LNCAP (cell line): Measurements from ENCODE around the gene DENND4C.

ENCODE experiments used
- CTCF ChIP-seq: fragments of 450-650 bp; IDR thresholded peaks from 2 replicates; pipeline ENCODE4 v1.5.1; 2017; ENCODE audit warnings: mild to moderate bottlenecking

DENND4C gene

GRCh38 chr9:19231126-19231903 is 822 bp downstream of the DENND4C start:
- no peak for TF ChIP-seq CTCF

- no peak for TF ChIP-seq CTCF
Observed at GRCh38 chr9:19231904-19232822, 1.7 kb downstream of the DENND4C start.

- no peak for TF ChIP-seq CTCF
Observed at GRCh38 chr9:19232823-19233194, 2.3 kb downstream of the DENND4C start.

GRCh38 chr9:19233344-19233743 is 2.9 kb downstream of the DENND4C start:
- TF ChIP-seq CTCF = no peak

- no peak for TF ChIP-seq CTCF
Observed at GRCh38 chr9:19239955-19240354, 9.5 kb downstream of the DENND4C start.

GRCh38 chr9:19241728-19242127 is 11.2 kb downstream of the DENND4C start:
- TF ChIP-seq CTCF = no peak

- TF ChIP-seq CTCF = no peak
Observed at GRCh38 chr9:19243366-19244033, 13.0 kb downstream of the DENND4C start.
